ENCODE data around the gene CSTPP1.
"Not testable (repeated sequence)": the region's sequence is repeated elsewhere in the genome, so short reads cannot be mapped to it uniquely, and the experiment has no call there.

CSTPP1 gene

DNA sequence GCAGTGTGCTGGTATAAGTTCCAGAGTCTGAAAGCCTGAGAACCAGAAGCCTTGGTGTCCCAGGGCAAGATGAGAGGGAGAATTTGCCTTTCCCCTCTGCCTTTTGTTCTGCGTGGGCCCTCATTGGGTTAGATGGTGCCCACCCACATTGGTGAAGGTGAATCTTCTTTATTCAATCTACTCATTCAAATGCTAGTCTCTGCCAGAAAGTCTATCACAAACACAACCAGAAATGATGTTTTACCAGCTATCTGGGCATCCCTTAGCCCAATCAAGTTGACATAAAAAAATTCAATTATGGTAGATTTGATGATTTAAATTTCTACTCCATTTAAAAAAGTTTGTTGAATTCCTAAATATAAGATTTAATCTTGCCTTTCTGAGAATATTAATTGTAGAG is 22.2 kb downstream of the CSTPP1 start:
- Histone ChIP-seq H3K9me3 (ENCODE audit: severe bottlenecking) (no peaks in the 10 kb centered on the region), H3K4me1 (ENCODE audit: insufficient read depth, poor library complexity, severe bottlenecking) (no peaks in the 10 kb centered on the region), H3K27me3 (ENCODE audit: insufficient read depth, poor library complexity, severe bottlenecking) (no peaks in the 10 kb centered on the region), H3K36me3 (ENCODE audit: low read depth) (no peaks in the 10 kb centered on the region), H3K4me3 (ENCODE audit: severe bottlenecking) (no peak overlapping the region), H3K27ac (ENCODE audit: poor library complexity, severe bottlenecking) (no peak overlapping the region)
- TF ChIP-seq, protein P1, sequence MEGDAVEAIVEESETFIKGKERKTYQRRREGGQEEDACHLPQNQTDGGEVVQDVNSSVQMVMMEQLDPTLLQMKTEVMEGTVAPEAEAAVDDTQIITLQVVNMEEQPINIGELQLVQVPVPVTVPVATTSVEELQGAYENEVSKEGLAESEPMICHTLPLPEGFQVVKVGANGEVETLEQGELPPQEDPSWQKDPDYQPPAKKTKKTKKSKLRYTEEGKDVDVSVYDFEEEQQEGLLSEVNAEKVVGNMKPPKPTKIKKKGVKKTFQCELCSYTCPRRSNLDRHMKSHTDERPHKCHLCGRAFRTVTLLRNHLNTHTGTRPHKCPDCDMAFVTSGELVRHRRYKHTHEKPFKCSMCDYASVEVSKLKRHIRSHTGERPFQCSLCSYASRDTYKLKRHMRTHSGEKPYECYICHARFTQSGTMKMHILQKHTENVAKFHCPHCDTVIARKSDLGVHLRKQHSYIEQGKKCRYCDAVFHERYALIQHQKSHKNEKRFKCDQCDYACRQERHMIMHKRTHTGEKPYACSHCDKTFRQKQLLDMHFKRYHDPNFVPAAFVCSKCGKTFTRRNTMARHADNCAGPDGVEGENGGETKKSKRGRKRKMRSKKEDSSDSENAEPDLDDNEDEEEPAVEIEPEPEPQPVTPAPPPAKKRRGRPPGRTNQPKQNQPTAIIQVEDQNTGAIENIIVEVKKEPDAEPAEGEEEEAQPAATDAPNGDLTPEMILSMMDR (IDR thresholded peaks at IDR 0.05; ENCODE audit: poor library complexity, severe bottlenecking): no peak
- no peak for DNase-seq (ENCODE audit: low spot score)
- no peak for ATAC-seq (ENCODE audit: low read depth)

DNA sequence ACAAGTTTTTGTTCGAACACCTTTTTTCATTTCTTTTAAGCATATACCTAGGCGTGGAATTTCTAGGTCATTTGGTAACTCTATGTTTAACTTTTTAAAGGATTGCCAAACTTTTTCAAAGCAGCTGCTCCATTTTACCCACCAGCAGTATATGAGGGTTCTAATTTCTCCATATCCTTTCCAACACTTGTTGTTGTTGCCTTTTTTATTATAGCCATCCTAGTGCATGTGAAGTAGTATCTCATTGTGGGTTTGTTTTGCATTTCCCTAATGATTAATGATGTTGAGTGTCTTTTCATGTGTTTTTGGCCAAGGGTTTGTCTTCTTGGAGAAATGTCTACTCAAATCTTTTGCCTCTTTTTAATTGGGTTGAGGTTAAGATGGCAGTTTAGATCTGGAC is 24.5 kb downstream of the CSTPP1 start:
- Histone ChIP-seq H3K27ac (ENCODE audit: poor library complexity, severe bottlenecking) (no peak overlapping the region), H3K4me3 (ENCODE audit: severe bottlenecking) (no peak overlapping the region), H3K9me3 (ENCODE audit: severe bottlenecking) (no peaks in the 10 kb centered on the region), H3K36me3 (ENCODE audit: low read depth) (no peaks in the 10 kb centered on the region), H3K27me3 (ENCODE audit: insufficient read depth, poor library complexity, severe bottlenecking) (no peaks in the 10 kb centered on the region), H3K4me1 (ENCODE audit: insufficient read depth, poor library complexity, severe bottlenecking) (no peaks in the 10 kb centered on the region)
- TF ChIP-seq, protein P1 (IDR thresholded peaks at IDR 0.05; ENCODE audit: poor library complexity, severe bottlenecking): no peak
- DNase-seq (ENCODE audit: low spot score) (no peak), ATAC-seq (ENCODE audit: low read depth) (no peak)

DNA sequence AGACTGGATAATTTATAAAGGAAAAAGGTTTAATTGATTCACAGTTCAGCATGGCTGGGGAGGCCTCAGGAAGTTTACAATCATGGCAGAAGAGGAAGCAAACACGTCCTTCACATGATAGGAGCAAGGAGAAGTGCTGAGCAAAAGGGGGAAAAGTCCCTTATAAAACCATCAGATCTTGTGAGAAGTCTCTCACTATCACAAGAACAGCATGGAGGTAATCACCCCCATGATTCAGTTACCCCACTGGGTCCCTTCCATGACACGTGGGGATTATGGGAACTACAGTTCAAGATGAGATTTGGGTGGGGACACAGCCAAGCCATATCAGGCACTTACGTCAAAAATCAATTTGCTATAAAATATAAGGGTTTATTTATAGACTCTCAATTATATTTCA is 25.3 kb downstream of the CSTPP1 start:
- not testable (repeated sequence) for H3K27ac ChIP-seq (ENCODE audit: poor library complexity, severe bottlenecking); H3K4me1 ChIP-seq (ENCODE audit: insufficient read depth, poor library complexity, severe bottlenecking); H3K27me3 ChIP-seq (ENCODE audit: insufficient read depth, poor library complexity, severe bottlenecking); H3K4me3 ChIP-seq (ENCODE audit: severe bottlenecking); ATAC-seq (ENCODE audit: low read depth); H3K36me3 ChIP-seq (ENCODE audit: low read depth); DNase-seq (ENCODE audit: low spot score); H3K9me3 ChIP-seq (ENCODE audit: severe bottlenecking)

DNA sequence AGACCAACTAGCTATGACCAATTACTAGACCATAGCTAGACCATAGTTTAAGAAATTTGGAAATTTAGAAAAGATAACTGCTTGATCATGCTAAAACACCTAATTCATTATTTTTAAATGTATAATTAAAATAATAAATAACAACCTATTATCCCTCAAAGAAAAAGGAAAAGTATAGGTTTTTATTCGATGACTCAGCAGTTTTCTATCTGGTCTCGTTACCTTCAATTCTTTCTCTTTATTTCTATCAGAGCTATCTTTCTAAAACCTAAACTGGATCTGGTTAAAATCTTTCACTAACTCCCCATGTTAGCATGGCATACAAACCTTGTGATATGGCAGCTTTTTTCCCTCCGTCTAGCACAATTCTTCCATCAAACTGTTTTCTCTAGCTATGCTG is 27.3 kb downstream of the CSTPP1 start:
- TF ChIP-seq, protein P1 (IDR thresholded peaks at IDR 0.05; ENCODE audit: poor library complexity, severe bottlenecking): no peak
- no peak overlapping the region for H3K4me3 ChIP-seq (ENCODE audit: severe bottlenecking)
- H3K36me3 ChIP-seq (ENCODE audit: low read depth): no peaks in the 10 kb centered on the region
- ATAC-seq (ENCODE audit: low read depth): no peak
- no peaks in the 10 kb centered on the region for H3K27me3 ChIP-seq (ENCODE audit: insufficient read depth, poor library complexity, severe bottlenecking)
- H3K4me1 ChIP-seq (ENCODE audit: insufficient read depth, poor library complexity, severe bottlenecking): no peaks in the 10 kb centered on the region
- no peak for DNase-seq (ENCODE audit: low spot score)
- no peak overlapping the region for H3K27ac ChIP-seq (ENCODE audit: poor library complexity, severe bottlenecking)
- H3K9me3 ChIP-seq (ENCODE audit: severe bottlenecking): no peaks in the 10 kb centered on the region

DNA sequence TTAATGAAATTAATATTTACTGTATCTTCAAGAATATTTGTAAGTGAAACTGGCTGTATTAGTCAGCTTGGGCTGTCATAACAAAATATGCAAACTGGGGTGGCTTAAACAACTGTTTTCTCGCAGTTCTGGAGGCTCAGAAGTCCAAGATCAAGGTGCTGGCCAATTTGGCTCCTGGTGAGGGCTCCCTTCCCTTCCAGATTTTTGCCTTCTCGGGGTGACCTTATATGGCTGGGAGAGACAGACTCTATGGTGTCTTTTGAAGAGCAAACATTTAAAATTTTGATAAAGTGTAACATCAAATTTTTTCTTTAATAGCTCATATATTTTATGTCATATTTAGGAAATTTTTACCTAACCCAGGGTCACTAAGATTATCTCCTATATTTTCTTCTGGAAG is 30.2 kb downstream of the CSTPP1 start:
- Histone ChIP-seq H3K9me3 (ENCODE audit: severe bottlenecking) (no peaks in the 10 kb centered on the region), H3K4me3 (ENCODE audit: severe bottlenecking) (no peak overlapping the region), H3K27me3 (ENCODE audit: insufficient read depth, poor library complexity, severe bottlenecking) (no peaks in the 10 kb centered on the region), H3K36me3 (ENCODE audit: low read depth) (no peaks in the 10 kb centered on the region), H3K27ac (ENCODE audit: poor library complexity, severe bottlenecking) (no peak overlapping the region), H3K4me1 (ENCODE audit: insufficient read depth, poor library complexity, severe bottlenecking) (no peaks in the 10 kb centered on the region)
- DNase-seq (ENCODE audit: low spot score) (no peak), ATAC-seq (ENCODE audit: low read depth) (no peak)
- TF ChIP-seq, protein P1 (IDR thresholded peaks at IDR 0.05; ENCODE audit: poor library complexity, severe bottlenecking): no peak

Measured in RWPE2 (cell line).